Fibroblast of villous mesenchyme (primary cell): ENCODE results near the gene JUND. TPM values are rescaled to one million over a fixed set of nuclear protein-coding genes. Genes with fewer than 3 reads are reported as not detected.

Experiments used
- DNase-seq: peaks from one replicate; pipeline ENCODE4 v3.0.0-alpha.2; 2010; ENCODE audit warnings: low read depth
- H3K4me3 ChIP-seq: 2 replicates; pipeline ENCODE4 v1.5.1; 2011; ENCODE audit warnings: low read depth, mild to moderate bottlenecking, low read length
- total RNA-seq: library from RNA; depleted of rRNA; stranded (reverse); fragments of >200 nt; gene quantifications from 2 replicates; pipeline ENCODE4 v1.2.3, GENCODE V29; 2012
- TF ChIP-seq, protein P1 (sequence below): IDR thresholded peaks from 2 replicates; pipeline ENCODE4 v1.5.1; 2012; ENCODE audit warnings: low read depth, mild to moderate bottlenecking, low read length; ENCODE audit not compliant: insufficient read depth

The JUND gene
- total RNA-seq, 1 donor, result 111 TPM

DNA sequence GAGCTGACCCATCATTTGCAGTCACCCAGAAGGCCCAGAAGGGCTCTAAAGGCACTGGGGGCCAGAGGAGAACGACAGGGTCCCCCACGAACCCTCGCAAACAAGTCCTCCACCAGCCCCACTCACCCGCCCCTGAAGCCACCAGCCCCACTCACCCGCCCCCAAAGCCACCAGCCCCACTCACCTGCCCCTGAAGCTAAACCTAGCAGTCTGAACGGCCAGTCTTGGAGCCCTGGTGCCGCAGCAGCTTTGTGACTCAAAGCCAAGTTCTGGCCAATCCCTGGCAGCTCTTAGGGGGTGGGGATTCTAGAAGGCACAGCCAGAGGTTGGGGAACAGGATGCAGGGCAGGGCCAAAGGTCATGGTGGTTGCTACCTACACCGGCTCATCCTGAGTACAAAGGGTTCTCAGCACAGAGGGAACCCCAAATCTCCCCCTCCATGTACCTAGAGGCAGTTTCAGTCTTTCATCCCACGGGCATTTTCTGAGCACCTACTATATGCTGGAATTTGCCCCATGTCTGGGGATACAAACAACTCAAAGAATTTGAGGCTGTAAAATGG lies 7.1 kb downstream of the JUND start, which contains the start of gene IQCN:
IQCN (minus strand) TSS at position 234 of the 562 bp plus-strand sequence. CDS start 4,974 bp downstream, outside the sequence.
- peak; percentile 48 for DNase-seq
- peak within 1 kb of the TSS; percentile 9 for H3K4me3 ChIP-seq
- TF ChIP-seq, protein P1, sequence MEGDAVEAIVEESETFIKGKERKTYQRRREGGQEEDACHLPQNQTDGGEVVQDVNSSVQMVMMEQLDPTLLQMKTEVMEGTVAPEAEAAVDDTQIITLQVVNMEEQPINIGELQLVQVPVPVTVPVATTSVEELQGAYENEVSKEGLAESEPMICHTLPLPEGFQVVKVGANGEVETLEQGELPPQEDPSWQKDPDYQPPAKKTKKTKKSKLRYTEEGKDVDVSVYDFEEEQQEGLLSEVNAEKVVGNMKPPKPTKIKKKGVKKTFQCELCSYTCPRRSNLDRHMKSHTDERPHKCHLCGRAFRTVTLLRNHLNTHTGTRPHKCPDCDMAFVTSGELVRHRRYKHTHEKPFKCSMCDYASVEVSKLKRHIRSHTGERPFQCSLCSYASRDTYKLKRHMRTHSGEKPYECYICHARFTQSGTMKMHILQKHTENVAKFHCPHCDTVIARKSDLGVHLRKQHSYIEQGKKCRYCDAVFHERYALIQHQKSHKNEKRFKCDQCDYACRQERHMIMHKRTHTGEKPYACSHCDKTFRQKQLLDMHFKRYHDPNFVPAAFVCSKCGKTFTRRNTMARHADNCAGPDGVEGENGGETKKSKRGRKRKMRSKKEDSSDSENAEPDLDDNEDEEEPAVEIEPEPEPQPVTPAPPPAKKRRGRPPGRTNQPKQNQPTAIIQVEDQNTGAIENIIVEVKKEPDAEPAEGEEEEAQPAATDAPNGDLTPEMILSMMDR, result no peak

DNA sequence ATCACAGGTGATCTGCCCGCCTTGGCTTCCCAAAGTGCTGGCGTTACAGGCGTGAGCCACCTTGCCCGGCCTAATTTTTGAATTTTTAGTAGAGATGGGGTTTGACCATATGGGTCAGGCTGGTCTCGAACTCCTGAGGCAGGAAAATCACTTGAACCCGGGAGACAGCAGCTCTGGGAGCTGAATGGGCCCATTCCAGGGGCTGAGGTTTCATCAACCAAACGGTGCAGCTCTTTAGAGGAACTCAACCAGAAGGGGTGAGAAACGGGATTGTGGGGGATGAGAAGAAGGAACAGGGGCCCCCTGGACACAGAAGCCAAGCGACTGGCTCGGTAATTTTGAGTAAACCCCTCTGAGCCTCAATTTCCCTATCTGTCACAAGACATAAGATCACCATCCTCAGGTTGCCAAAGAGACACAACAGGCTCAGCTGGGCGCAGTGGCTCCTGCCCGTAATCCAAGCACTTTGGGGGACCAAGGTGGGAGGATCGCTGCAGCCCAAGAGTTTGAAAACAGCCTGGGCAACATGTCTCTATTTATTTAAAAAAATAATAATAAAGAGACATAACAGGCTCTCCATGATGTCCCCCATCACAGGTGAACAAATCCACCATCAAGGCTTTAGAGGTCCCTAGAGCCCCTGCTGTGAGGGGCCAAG lies 7.7 kb downstream of the JUND start:
- TF ChIP-seq, protein P1, result no peak
- H3K4me3 ChIP-seq, result no peak overlapping the region
- DNase-seq, result no peak

DNA sequence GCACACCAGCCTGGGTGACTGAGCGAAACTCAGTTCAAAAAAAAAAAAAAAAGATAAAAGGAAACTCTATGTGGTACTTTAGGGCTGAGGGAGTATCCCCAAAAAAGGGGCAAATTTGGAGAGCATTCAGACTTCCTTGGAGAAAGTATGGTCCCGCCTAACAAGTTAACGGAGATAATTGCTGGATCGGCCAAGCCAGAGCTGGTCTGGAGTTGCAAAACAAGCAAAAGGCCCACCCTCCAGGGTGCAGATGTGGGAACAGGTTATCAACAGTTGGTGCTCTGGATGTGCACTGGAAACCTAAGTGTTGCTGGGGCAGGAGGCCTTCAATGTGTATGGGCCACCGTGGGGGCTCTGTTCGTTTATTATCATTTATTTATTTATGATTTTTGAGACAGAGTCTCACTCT lies 10.0 kb downstream of the JUND start:
- TF ChIP-seq, protein P1, result no peak
- no peak for DNase-seq

DNA sequence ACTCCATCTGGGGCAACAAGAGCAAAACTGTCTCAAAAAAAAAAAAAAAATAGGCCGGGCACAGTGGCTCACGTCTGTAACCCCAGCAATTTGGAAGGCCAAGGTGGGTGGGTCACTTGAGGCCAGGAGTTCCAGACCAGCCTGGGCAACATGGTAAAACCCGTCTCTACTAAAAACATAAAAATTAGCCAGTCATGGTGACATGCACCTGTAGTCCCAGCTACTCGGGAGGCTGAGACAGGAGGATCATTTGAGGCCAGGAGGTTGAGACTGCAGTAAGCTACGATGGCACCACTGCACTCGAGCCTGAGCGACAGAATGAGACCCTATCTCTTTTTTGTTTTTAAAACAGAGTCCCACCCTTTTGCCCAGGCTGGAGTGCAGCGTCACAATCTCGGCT lies 11.1 kb downstream of the JUND start:
- TF ChIP-seq, protein P1, result no peak
- no peak for DNase-seq
- H3K4me3 ChIP-seq, result no peak overlapping the region

More for the DNA sequence above, 10.0 kb downstream of the JUND start:
- no peak overlapping the region for H3K4me3 ChIP-seq

DNA sequence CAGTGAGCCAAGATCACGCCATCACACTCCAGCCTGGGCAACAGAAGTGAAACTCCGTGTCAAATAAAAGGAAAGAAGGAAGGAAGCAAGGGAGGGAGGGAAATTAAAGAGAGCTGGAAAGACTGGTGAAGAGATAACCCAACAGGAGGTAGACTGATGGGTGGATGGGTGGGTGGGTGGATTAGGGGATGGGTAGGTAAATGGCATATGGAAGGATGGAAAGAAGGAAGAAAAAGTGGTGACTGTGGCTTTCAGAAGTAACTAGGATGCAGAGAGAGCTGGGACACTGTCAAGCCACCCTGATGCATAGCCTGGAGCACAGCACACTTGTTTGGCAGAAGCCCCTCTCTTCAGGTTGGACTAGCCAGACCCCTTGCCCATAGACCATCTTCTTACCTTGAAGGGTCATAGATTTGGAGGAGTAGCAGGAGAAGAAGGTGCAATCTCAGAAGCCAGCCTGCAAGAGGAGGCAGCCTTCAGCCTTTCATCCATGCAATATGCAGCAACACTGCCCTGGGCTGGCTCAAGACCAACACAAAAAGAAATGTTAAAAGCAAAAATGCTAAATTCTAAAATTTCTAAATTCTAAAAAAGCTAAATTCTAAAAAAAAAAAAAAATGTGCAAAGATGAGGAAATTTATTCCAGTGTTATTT lies 12.2 kb downstream of the JUND start:
- no peak overlapping the region for H3K4me3 ChIP-seq
- no peak for DNase-seq
- TF ChIP-seq, protein P1, result no peak

DNA sequence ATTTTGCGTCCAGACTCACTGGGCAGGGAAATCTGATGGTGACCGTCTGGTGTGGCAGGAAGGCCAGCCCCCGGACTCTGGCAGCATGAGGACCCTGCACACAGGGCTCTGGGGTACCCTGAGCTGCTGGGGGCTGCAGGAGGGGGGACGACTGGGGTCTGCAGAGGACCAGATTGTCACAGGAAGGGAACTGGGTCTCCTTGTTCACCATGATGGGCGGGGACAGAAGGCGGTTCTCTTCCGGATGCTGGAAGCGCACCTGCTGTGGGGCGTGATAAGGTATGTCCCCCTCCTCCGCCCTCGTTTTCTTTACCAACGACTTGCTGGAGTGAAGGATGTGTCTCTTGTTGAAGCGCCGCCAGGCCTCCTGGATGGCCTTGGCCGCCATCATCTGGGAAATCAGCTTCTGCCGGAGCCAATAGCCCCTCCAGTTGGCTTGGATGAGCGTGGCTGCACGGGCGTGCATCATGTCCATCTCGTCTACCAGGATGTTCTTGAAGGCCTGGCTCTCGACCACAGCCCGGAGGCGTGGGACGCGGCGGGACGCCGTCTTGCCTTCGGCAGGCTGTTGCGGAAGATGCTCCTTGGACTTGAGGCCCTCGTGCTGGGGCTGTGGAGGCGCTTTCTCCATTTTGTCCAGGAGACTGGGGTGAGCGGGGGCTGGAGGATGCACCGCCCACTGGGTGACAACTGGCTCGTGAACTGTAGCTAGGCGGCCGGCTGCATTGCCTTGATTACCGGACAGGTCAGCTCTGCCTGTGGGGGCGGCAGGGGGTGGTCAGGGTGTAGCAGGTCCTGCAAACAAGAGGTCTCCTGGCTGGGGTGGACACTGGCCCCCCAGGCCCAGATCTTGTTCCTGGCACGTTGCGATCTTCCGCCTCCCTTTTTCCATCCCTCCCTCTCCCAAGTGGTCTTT lies 14.4 kb downstream of the JUND start:
- H3K4me3 ChIP-seq, result no peak overlapping the region
- no peak for DNase-seq
- TF ChIP-seq, protein P1, result no peak
